Mesenchymal stem cell (in vitro differentiated cells and primary cell): ENCODE data around the gene EFEMP1.

Experiments used
- DNase-seq: peaks from one replicate; pipeline ENCODE4 v3.0.0-alpha.2; 2013
- H2AFZ ChIP-seq: one replicate; pipeline ENCODE4 v1.6.1; 2013; ENCODE audit warnings: low read depth, mild to moderate bottlenecking, control low read depth, inconsistent platforms, low read length, moderate library complexity
- H2AK5ac ChIP-seq: 2 replicates; pipeline ENCODE4 v1.6.1; 2013; ENCODE audit warnings: low read length, moderate library complexity, mild to moderate bottlenecking, inconsistent platforms; ENCODE audit not compliant: severe bottlenecking
- H2BK120ac ChIP-seq: one replicate; pipeline ENCODE4 v1.6.1; 2013; ENCODE audit warnings: low read depth, mild to moderate bottlenecking, inconsistent platforms, low read length, moderate library complexity
- H2BK12ac ChIP-seq, 2 experiments: one replicate each; pipeline ENCODE4 v1.6.1; 2013; ENCODE audit warnings: inconsistent platforms in 2 of 2, low read length in 2 of 2, mild to moderate bottlenecking in 2 of 2, moderate library complexity in 2 of 2, control low read depth in 1 of 2
- H2BK15ac ChIP-seq: one replicate; pipeline ENCODE4 v1.6.1; 2013; ENCODE audit warnings: mild to moderate bottlenecking, low read depth, inconsistent platforms; ENCODE audit not compliant: poor library complexity, severe bottlenecking
- H2BK5ac ChIP-seq: 2 replicates; pipeline ENCODE4 v1.6.1; 2013; ENCODE audit warnings: low read depth, mild to moderate bottlenecking, low read length, control low read depth, inconsistent platforms; ENCODE audit not compliant: poor library complexity, severe bottlenecking
- H3K14ac ChIP-seq, 2 experiments: one replicate each; pipeline ENCODE4 v1.6.1; 2013; ENCODE audit warnings: inconsistent platforms in 2 of 2, low read length in 2 of 2, control low read depth in 1 of 2, mild to moderate bottlenecking in 1 of 2, moderate library complexity in 1 of 2
- H3K18ac ChIP-seq, 2 experiments: one replicate each; pipeline ENCODE4 v1.6.1; 2013; ENCODE audit warnings: inconsistent platforms in 2 of 2, low read length in 2 of 2, control low read depth in 1 of 2, low read depth in 1 of 2, mild to moderate bottlenecking in 1 of 2
- H3K23ac ChIP-seq, 2 experiments: one replicate each; pipeline ENCODE4 v1.6.1; 2013; ENCODE audit warnings: inconsistent platforms in 2 of 2, low read length in 2 of 2, mild to moderate bottlenecking in 2 of 2, moderate library complexity in 2 of 2, control low read depth in 1 of 2
- H3K27ac ChIP-seq: 2 replicates; pipeline ENCODE4 v1.5.1; 2013; ENCODE audit warnings: mild to moderate bottlenecking, moderate library complexity, low read length, control low read depth, inconsistent platforms; ENCODE audit not compliant: poor library complexity, severe bottlenecking
- H3K27me3 ChIP-seq, 2 experiments: 2 replicates each; pipeline versions ENCODE4 v1.6.1 to v1.7.0; 2013; ENCODE audit warnings: low read length in 2 of 2, mild to moderate bottlenecking in 2 of 2, moderate library complexity in 2 of 2, control low read depth in 1 of 2, inconsistent platforms in 1 of 2; ENCODE audit not compliant: control insufficient read depth in 1 of 2, insufficient read depth in 1 of 2
- H3K36me3 ChIP-seq, 2 experiments: 2 replicates each; pipeline versions ENCODE4 v1.6.1 to v1.7.0; 2013; ENCODE audit warnings: low read length in 2 of 2, control low read depth in 1 of 2, inconsistent platforms in 1 of 2, low read depth in 1 of 2, mild to moderate bottlenecking in 1 of 2; ENCODE audit not compliant: insufficient read depth in 2 of 2, control insufficient read depth in 1 of 2
- H3K4ac ChIP-seq, 2 experiments: one replicate each; pipeline ENCODE4 v1.6.1; 2013; ENCODE audit warnings: inconsistent platforms in 2 of 2, low read length in 2 of 2, mild to moderate bottlenecking in 2 of 2, moderate library complexity in 2 of 2, control low read depth in 1 of 2, low read depth in 1 of 2
- H3K4me1 ChIP-seq: 2 replicates; pipeline ENCODE4 v1.6.1; 2013; ENCODE audit warnings: low read depth, low read length, control low read depth; ENCODE audit not compliant: control insufficient read depth, insufficient read depth
- H3K4me2 ChIP-seq: 2 replicates; pipeline ENCODE4 v1.6.1; 2013; ENCODE audit warnings: low read length, mild to moderate bottlenecking, inconsistent platforms; ENCODE audit not compliant: poor library complexity, severe bottlenecking
- H3K4me3 ChIP-seq, 2 experiments: 2 replicates each; pipeline versions ENCODE4 v1.5.1 to v1.7.0; 2013; ENCODE audit warnings: low read length in 2 of 2, mild to moderate bottlenecking in 2 of 2, control low read depth in 1 of 2, low read depth in 1 of 2; ENCODE audit not compliant: insufficient read depth in 1 of 2
- H3K79me1 ChIP-seq: replicated peaks from 2 replicates; pipeline ENCODE4 v1.6.1; 2013; ENCODE audit warnings: mild to moderate bottlenecking, control low read depth, low read length, inconsistent platforms; ENCODE audit not compliant: poor library complexity, severe bottlenecking
- H3K9ac ChIP-seq: 2 replicates; pipeline ENCODE4 v1.7.0; 2013; ENCODE audit warnings: mild to moderate bottlenecking, low read length, moderate library complexity
- H3K9me3 ChIP-seq: 2 replicates; pipeline ENCODE4 v1.7.0; 2013; ENCODE audit warnings: mild to moderate bottlenecking, low read length; ENCODE audit not compliant: control insufficient read depth
- H4K8ac ChIP-seq: one replicate; pipeline ENCODE4 v1.6.1; 2013; ENCODE audit warnings: inconsistent platforms, mild to moderate bottlenecking, low read length, moderate library complexity
- H4K91ac ChIP-seq: one replicate; pipeline ENCODE4 v1.6.1; 2013; ENCODE audit warnings: mild to moderate bottlenecking, low read length, inconsistent platforms
- WGBS: methylation state at CpG from one replicate; pipeline ENCODE4 v1.1.7; 2013; ENCODE audit warnings: mixed read lengths; 5-methylcytosine and 5-hydroxymethylcytosine counted together

The EFEMP1 gene

GRCh38 chr2:55936351-55936750 lies 12.8 kb upstream of the EFEMP1 start:
- Histone ChIP-seq H2BK12ac (no peak overlapping the region), H3K79me1 (no peaks in the 10 kb centered on the region), H3K27ac (no peak overlapping the region), H4K8ac (no peak overlapping the region), H4K91ac (no peak overlapping the region), H2BK120ac (no peak overlapping the region), H2BK5ac (no peak overlapping the region), H2BK15ac (no peak overlapping the region), H3K4me1 (no peaks in the 10 kb centered on the region), H3K23ac (no peak overlapping the region), H3K4ac (no peak overlapping the region), H3K14ac (no peak overlapping the region), H3K4me2 (no peak overlapping the region), H3K9ac (no peak overlapping the region), H2AK5ac (no peak overlapping the region), H3K18ac (no peak overlapping the region), H3K27me3 (no peaks in the 10 kb centered on the region), H3K9me3 (no peaks in the 10 kb centered on the region), H3K36me3 (no peaks in the 10 kb centered on the region), H3K4me3 (no peak overlapping the region), H2AFZ (no peak overlapping the region)
- WGBS = 100% methylated on average over 1 of the region's 3 CpGs
- DNase-seq = no peak

DNA sequence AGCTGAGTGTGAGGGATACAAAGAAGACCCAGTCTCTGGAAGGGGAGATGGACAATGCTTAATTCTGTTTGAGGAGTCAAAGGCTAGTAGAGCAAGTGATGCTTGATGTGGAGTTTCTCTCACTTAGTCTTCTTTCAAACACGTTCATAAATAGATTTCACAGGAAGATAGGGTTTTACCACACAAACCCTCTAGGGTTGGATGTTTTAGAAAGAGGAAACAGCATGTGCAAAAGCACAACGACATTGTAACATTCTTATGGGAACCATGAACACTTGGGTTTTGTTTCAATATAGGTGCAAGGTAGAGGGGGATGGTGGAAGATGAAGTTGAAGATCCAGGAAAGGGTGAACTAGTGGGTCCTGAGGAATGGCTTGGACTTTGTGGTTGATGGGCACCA lies 10.8 kb upstream of the EFEMP1 start:
- WGBS = 84% methylated on average over 1 of the region's 2 CpGs
- Histone ChIP-seq H3K23ac (no peak overlapping the region), H2BK12ac (no peak overlapping the region), H3K4me2 (no peak overlapping the region), H4K8ac (no peak overlapping the region), H3K27ac (no peak overlapping the region), H2BK5ac (no peak overlapping the region), H3K18ac (no peak overlapping the region), H4K91ac (no peak overlapping the region), H3K36me3 (no peaks in the 10 kb centered on the region), H3K9ac (no peak overlapping the region), H3K4ac (no peak overlapping the region), H2AFZ (no peak overlapping the region), H2BK120ac (no peak overlapping the region), H3K27me3 (no peaks in the 10 kb centered on the region), H3K4me1 (no peaks in the 10 kb centered on the region), H3K9me3 (no peaks in the 10 kb centered on the region), H3K14ac (no peak overlapping the region), H3K79me1 (no peaks in the 10 kb centered on the region), H3K4me3 (no peak overlapping the region), H2BK15ac (no peak overlapping the region), H2AK5ac (no peak overlapping the region)
- DNase-seq = no peak

GRCh38 chr2:55932843-55933242 lies 9.3 kb upstream of the EFEMP1 start:
- Histone ChIP-seq H3K4me1 (no peaks in the 10 kb centered on the region), H3K4me3 (no peak overlapping the region), H2BK12ac (no peak overlapping the region), H4K91ac (no peak overlapping the region), H2AK5ac (no peak overlapping the region), H3K4ac (no peak overlapping the region), H4K8ac (no peak overlapping the region), H3K4me2 (no peak overlapping the region), H3K9ac (no peak overlapping the region), H3K79me1 (no peaks in the 10 kb centered on the region), H3K27me3 (no peaks in the 10 kb centered on the region), H2BK15ac (no peak overlapping the region), H2BK5ac (no peak overlapping the region), H3K18ac (no peak overlapping the region), H3K36me3 (no peaks in the 10 kb centered on the region), H2BK120ac (no peak overlapping the region), H3K27ac (no peak overlapping the region), H3K23ac (no peak overlapping the region), H2AFZ (no peak overlapping the region), H3K9me3 (no peaks in the 10 kb centered on the region), H3K14ac (no peak overlapping the region)
- 98% methylated on average over 2 of the region's 3 CpGs for WGBS
- no peak for DNase-seq

- DNase-seq = no peak
- no peak overlapping the region for H2AFZ ChIP-seq
- no peak overlapping the region for H4K91ac ChIP-seq
- H2AK5ac ChIP-seq = no peak overlapping the region
- no peak overlapping the region for H3K27ac ChIP-seq
- WGBS = 97% methylated on average over 3 of the region's 3 CpGs
- H3K4ac ChIP-seq = no peak overlapping the region
- H3K23ac ChIP-seq = no peak overlapping the region
- no peaks in the 10 kb centered on the region for H3K4me1 ChIP-seq
- H3K9ac ChIP-seq = no peak overlapping the region
- peaks cover 2 to 8% of the 10 kb centered on the region in 2 experiments for H3K27me3 ChIP-seq
- H2BK12ac ChIP-seq = no peak overlapping the region
- no peaks in the 10 kb centered on the region for H3K79me1 ChIP-seq
- H3K18ac ChIP-seq = no peak overlapping the region
- no peak overlapping the region for H4K8ac ChIP-seq
- H3K4me2 ChIP-seq = no peak overlapping the region
- H2BK120ac ChIP-seq = no peak overlapping the region
- H3K14ac ChIP-seq = no peak overlapping the region
- H3K36me3 ChIP-seq = no peaks in the 10 kb centered on the region
- H2BK15ac ChIP-seq = no peak overlapping the region
- H3K9me3 ChIP-seq = no peaks in the 10 kb centered on the region
- H2BK5ac ChIP-seq = no peak overlapping the region
- H3K4me3 ChIP-seq = no peak overlapping the region
These were observed 7.7 kb upstream of the EFEMP1 start for GRCh38 chr2:55931281-55931680.
